ENCODE measurements around the gene PGAP3. TPM values are rescaled to one million over a fixed set of nuclear protein-coding genes. Genes with fewer than 3 reads are reported as not detected.

Gene PGAP3
- total RNA-seq, 1 donor from 2014 or later: 12.2 TPM

DNA sequence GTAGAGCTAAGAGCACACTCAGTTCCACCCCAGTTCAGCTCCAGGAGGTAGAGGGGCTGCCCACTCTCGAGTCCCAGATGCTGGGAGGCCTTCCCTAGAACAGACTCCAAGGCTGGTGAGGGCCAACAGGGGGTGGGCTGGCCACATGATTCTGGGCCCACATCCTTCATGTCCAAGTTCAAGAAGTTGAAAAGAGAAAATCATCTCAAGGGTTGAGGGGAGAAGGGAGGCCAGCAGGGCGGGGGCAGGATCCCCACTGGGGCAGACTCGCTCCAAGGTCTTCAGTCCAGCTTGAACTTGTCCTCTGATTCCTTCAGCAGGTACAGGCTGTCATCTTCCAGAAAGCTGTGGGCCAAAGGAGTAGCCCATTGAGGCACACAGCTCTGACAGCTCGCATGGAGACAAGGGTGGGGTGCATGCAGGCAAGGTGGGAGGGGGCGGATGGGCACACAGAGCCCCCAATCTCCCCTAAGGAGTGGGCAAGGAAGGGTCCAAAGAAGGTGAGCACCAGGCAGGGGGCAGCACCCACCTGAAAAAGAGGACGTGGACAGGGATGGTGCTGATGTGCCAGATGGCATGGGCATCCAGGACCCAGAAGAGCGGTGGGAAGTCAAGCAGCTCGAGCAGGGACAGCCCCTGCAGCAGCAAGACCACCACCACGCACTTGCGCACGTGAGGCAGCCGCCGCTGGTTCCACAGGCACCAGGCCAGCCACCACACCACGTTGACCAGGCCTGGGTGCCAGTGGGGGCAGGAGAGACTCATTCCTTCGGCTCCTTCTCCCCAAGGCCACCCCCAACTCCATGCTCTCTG is 15.1 kb downstream of the PGAP3 start:
- H3K79me2 ChIP-seq (ENCODE audit: insufficient read depth, low read length): no peaks in the 10 kb centered on the region
- H3K27ac ChIP-seq (ENCODE audit: low read depth, low read length): no peak overlapping the region
- H3K36me3 ChIP-seq (ENCODE audit: insufficient read depth, low read length): no peaks in the 10 kb centered on the region
- peaks cover 19% of the 10 kb centered on the region for H3K27me3 ChIP-seq (ENCODE audit: insufficient read depth, low read length)
- FAIRE-seq (no peak), DNase-seq (ENCODE audit: low read depth) (no peak)
- Mint-ChIP-seq H3K4me3 (ENCODE audit: unreplicated experiment) (no peak overlapping the region), H3K27ac (ENCODE audit: unreplicated experiment) (peak overlapping the region; percentile 58), H3K36me3 (ENCODE audit: low read depth, unreplicated experiment) (no peaks in the 10 kb centered on the region), H3K9me3 (ENCODE audit: unreplicated experiment) (no peaks in the 10 kb centered on the region), H3K27me3 (ENCODE audit: low read depth, unreplicated experiment) (peaks cover 48% of the 10 kb centered on the region), H3K4me1 (ENCODE audit: low read depth, unreplicated experiment) (peaks cover 6% of the 10 kb centered on the region)
- no peaks in the 10 kb centered on the region for H3K4me1 ChIP-seq (ENCODE audit: insufficient read depth, low read length)
- H3K9me3 ChIP-seq (ENCODE audit: insufficient read depth, low read depth, low read length): no peaks in the 10 kb centered on the region
- H2AFZ ChIP-seq (ENCODE audit: low read depth, low read length): no peak overlapping the region
- no peak overlapping the region for H3K4me2 ChIP-seq (ENCODE audit: low read length)
- H3K4me3 ChIP-seq (ENCODE audit: insufficient read depth, low read depth, low read length): no peak overlapping the region
- no peak overlapping the region for H3K9ac ChIP-seq (ENCODE audit: low read length)
- TF ChIP-seq EZH2 (IDR thresholded peaks at IDR 0.05; ENCODE audit: insufficient read depth, low read length): no peak
- no peak for TF ChIP-seq CTCF (IDR thresholded peaks at IDR 0.05; ENCODE audit: insufficient read depth, low read depth, low read length)
- no peaks in the 10 kb centered on the region for H4K20me1 ChIP-seq (ENCODE audit: insufficient read depth, low read length)

DNA sequence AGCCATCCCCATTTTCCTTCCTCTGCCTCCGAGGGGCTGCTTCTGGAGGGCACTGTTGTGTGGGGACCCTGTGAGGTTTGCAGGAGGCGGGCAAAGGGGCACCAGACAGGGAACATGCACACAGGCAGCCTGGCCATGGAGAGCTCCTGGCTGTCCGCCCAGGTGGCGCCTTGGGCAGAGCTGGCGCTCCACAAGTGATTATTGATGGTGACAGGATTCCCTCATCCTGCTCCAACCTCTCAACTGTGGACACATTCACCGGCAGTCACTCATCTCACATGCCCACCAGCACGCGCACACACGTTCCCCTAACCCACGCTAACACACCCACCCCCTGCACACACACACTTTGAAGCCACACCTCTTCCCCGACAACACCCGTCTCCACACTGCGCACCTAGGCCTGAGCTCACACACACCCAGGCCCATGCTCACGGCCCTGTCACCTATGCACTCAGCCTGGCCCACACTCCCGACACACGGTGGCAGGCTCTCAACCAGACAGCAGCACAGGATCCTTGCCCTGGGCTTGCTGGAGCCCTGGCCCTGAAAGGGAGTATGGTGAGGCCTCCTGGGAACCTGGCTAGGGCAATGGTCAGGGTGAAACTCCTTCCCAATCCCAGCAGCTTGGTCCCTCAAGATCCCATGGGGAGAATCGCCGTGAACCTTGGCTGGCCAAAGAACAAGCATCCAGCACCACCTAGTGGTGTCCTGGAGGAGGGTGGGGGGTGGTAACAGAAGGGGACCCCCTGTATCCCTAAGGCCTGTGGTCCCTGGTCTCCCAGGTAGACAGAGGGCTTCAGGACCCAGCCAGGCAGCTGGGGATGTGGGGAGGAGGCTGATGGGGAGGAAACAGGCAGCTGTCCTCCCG is 16.0 kb downstream of the PGAP3 start:
- H3K4me3 ChIP-seq (ENCODE audit: insufficient read depth, low read depth, low read length): no peak overlapping the region
- TF ChIP-seq CTCF (IDR thresholded peaks at IDR 0.05; ENCODE audit: insufficient read depth, low read depth, low read length): peak; percentile 52
- TF ChIP-seq EZH2 (IDR thresholded peaks at IDR 0.05; ENCODE audit: insufficient read depth, low read length): no peak
- no peaks in the 10 kb centered on the region for H4K20me1 ChIP-seq (ENCODE audit: insufficient read depth, low read length)
- H3K9ac ChIP-seq (ENCODE audit: low read length): no peak overlapping the region
- no peak overlapping the region for H3K27ac Mint-ChIP-seq (ENCODE audit: unreplicated experiment)
- peaks cover 6% of the 10 kb centered on the region for H3K4me1 Mint-ChIP-seq (ENCODE audit: low read depth, unreplicated experiment)
- no peak overlapping the region for H3K4me3 Mint-ChIP-seq (ENCODE audit: unreplicated experiment)
- H2AFZ ChIP-seq (ENCODE audit: low read depth, low read length): no peak overlapping the region
- no peaks in the 10 kb centered on the region for H3K79me2 ChIP-seq (ENCODE audit: insufficient read depth, low read length)
- FAIRE-seq (no peak), DNase-seq (ENCODE audit: low read depth) (peak; percentile 10)
- H3K4me1 ChIP-seq (ENCODE audit: insufficient read depth, low read length): peaks cover 3% of the 10 kb centered on the region
- peaks cover 25% of the 10 kb centered on the region for H3K27me3 ChIP-seq (ENCODE audit: insufficient read depth, low read length)
- H3K36me3 ChIP-seq (ENCODE audit: insufficient read depth, low read length): no peaks in the 10 kb centered on the region
- peaks cover 46% of the 10 kb centered on the region for H3K27me3 Mint-ChIP-seq (ENCODE audit: low read depth, unreplicated experiment)
- no peaks in the 10 kb centered on the region for H3K36me3 Mint-ChIP-seq (ENCODE audit: low read depth, unreplicated experiment)
- H3K9me3 Mint-ChIP-seq (ENCODE audit: unreplicated experiment): no peaks in the 10 kb centered on the region
- no peaks in the 10 kb centered on the region for H3K9me3 ChIP-seq (ENCODE audit: insufficient read depth, low read depth, low read length)
- H3K27ac ChIP-seq (ENCODE audit: low read depth, low read length): no peak overlapping the region
- H3K4me2 ChIP-seq (ENCODE audit: low read length): no peak overlapping the region
